Stimulated activated CD8-positive, alpha-beta memory T cell treated with anti-CD3 and anti-CD28 coated beads, Interleukin-4, amount 100 ng/mL, for 4 hours (primary cell): ENCODE measurements around the gene MCEE.
"Not testable (repeated sequence)": the region's sequence is repeated elsewhere in the genome, so short reads cannot be mapped to it uniquely, and the experiment has no call there.

Source experiments
- DNase-seq, 2 donors: peaks; one replicate each; pipeline ENCODE4 v3.0.0-alpha.2; 2020; ENCODE audit warnings: low read depth in 2 of 2, low spot score in 1 of 2

Gene MCEE

GRCh38 chr2:71130152-71130904, at the start of gene MCEE, which contains the start of gene MPHOSPH10:
Gene MCEE (minus strand): TSS chr2:71130229. CDS start chr2:71130219, 10 bp downstream.
Gene MPHOSPH10 (plus strand): TSS chr2:71130634. CDS start chr2:71130666, 32 bp downstream.
- DNase-seq: peak; percentile 77 to 86

- DNase-seq: not testable (repeated sequence)
Observed at GRCh38 chr2:71178836-71179235, 48.8 kb upstream of the MCEE start.

GRCh38 chr2:71174207-71174606, 44.2 kb upstream of the MCEE start:
- DNase-seq: no peak

GRCh38 chr2:71173096-71173495, 43.1 kb upstream of the MCEE start:
- DNase-seq: no peak

GRCh38 chr2:71166812-71167211, 36.8 kb upstream of the MCEE start:
- DNase-seq: no peak

- DNase-seq: peak; percentile 13 to 35
Observed at GRCh38 chr2:71157124-71157793, 27.2 kb upstream of the MCEE start.

GRCh38 chr2:71156573-71156972, 26.5 kb upstream of the MCEE start:
- DNase-seq: no peak

- no peak for DNase-seq
Observed at GRCh38 chr2:71155846-71156245, 25.8 kb upstream of the MCEE start.

GRCh38 chr2:71154798-71155197, 24.8 kb upstream of the MCEE start:
- no peak for DNase-seq

- DNase-seq: no peak
Observed at GRCh38 chr2:71154279-71154678, 24.2 kb upstream of the MCEE start.

GRCh38 chr2:71153585-71154224, 23.7 kb upstream of the MCEE start:
- DNase-seq: no peak

GRCh38 chr2:71151620-71152019, 21.6 kb upstream of the MCEE start:
- DNase-seq: no peak

GRCh38 chr2:71150082-71150816, 20.2 kb upstream of the MCEE start:
- no peak for DNase-seq

GRCh38 chr2:71148506-71149063, 18.6 kb upstream of the MCEE start:
- DNase-seq: no peak

- DNase-seq: no peak
Observed at GRCh38 chr2:71143782-71144181, 13.8 kb upstream of the MCEE start.

- no peak for DNase-seq
Observed at GRCh38 chr2:71136174-71136573, 6.1 kb upstream of the MCEE start.

GRCh38 chr2:71133603-71134002, 3.6 kb upstream of the MCEE start:
- no peak for DNase-seq

- not testable (repeated sequence) for DNase-seq
Observed at GRCh38 chr2:71131387-71132166, 1.5 kb upstream of the MCEE start.

- no peak for DNase-seq
Observed at GRCh38 chr2:71130905-71131244, 846 bp upstream of the MCEE start.

GRCh38 chr2:71129902-71130151, 202 bp downstream of the MCEE start:
- no peak for DNase-seq
